Ishikawa (cell line): Measurements from ENCODE around the gene CEACAM6.

Experiments
- CEBPB ChIP-seq: IDR thresholded peaks from 2 replicates; pipeline ENCODE4 v1.6.1; 2012
- CREB1 ChIP-seq: IDR thresholded peaks from 2 replicates; pipeline ENCODE4 v1.6.1; 2012; ENCODE audit warnings: low read depth
- EGR1 ChIP-seq: IDR thresholded peaks from 2 replicates; pipeline ENCODE4 v1.6.1; 2012
- EP300 ChIP-seq: IDR thresholded peaks from 2 replicates; pipeline ENCODE4 v1.6.1; 2012; ENCODE audit warnings: borderline replicate concordance
- FOXM1 ChIP-seq: IDR thresholded peaks from 2 replicates; pipeline ENCODE4 v1.6.1; 2012; ENCODE audit warnings: low read depth, borderline replicate concordance
- NFIC ChIP-seq: IDR thresholded peaks from 2 replicates; pipeline ENCODE4 v1.6.1; 2012
- RAD21 ChIP-seq: IDR thresholded peaks from 2 replicates; pipeline ENCODE4 v1.6.1; 2012; ENCODE audit warnings: low read depth
- TAF1 ChIP-seq: IDR thresholded peaks from 2 replicates; pipeline ENCODE4 v1.6.1; 2012; ENCODE audit warnings: low read depth, mild to moderate bottlenecking
- TCF12 ChIP-seq: IDR thresholded peaks from 2 replicates; pipeline ENCODE4 v1.6.1; 2012; ENCODE audit warnings: low read depth
- TEAD4 ChIP-seq: IDR thresholded peaks from 2 replicates; pipeline ENCODE4 v1.6.1; 2012
- YY1 ChIP-seq: IDR thresholded peaks from 2 replicates; pipeline ENCODE4 v1.6.1; 2012; ENCODE audit warnings: low read depth
- ZBTB7A ChIP-seq: IDR thresholded peaks from 2 replicates; pipeline ENCODE4 v1.6.1; 2012; ENCODE audit warnings: low read depth
- TF ChIP-seq, protein P1 (sequence below): IDR thresholded peaks from 2 replicates; pipeline ENCODE4 v1.6.1; 2012; ENCODE audit warnings: low read depth, mild to moderate bottlenecking
- TF ChIP-seq, protein P2 (sequence below): IDR thresholded peaks from 2 replicates; pipeline ENCODE4 v1.6.1; 2012
- TF ChIP-seq, protein P3 (sequence below): IDR thresholded peaks from 2 replicates; pipeline ENCODE4 v1.6.1; 2012

CEACAM6 gene

DNA sequence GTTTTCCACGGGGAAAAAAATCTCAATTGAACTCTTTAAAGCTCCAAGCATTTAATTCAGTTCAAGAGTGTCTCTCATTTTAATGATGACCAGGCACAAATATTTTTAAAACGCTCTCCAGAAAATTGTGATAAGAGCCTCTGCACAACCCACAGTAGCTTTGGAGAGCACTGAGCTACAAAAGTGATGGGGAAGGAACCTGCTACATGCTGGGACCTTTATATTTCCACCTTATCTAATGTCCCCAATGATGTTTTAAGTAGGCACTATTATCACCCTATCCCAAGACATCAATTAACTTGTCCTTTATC lies 14.1 kb upstream of the CEACAM6 start:
- TF ChIP-seq EGR1 (no peak), YY1 (no peak), CEBPB (no peak), TEAD4 (no peak)
- TF ChIP-seq, protein P1, sequence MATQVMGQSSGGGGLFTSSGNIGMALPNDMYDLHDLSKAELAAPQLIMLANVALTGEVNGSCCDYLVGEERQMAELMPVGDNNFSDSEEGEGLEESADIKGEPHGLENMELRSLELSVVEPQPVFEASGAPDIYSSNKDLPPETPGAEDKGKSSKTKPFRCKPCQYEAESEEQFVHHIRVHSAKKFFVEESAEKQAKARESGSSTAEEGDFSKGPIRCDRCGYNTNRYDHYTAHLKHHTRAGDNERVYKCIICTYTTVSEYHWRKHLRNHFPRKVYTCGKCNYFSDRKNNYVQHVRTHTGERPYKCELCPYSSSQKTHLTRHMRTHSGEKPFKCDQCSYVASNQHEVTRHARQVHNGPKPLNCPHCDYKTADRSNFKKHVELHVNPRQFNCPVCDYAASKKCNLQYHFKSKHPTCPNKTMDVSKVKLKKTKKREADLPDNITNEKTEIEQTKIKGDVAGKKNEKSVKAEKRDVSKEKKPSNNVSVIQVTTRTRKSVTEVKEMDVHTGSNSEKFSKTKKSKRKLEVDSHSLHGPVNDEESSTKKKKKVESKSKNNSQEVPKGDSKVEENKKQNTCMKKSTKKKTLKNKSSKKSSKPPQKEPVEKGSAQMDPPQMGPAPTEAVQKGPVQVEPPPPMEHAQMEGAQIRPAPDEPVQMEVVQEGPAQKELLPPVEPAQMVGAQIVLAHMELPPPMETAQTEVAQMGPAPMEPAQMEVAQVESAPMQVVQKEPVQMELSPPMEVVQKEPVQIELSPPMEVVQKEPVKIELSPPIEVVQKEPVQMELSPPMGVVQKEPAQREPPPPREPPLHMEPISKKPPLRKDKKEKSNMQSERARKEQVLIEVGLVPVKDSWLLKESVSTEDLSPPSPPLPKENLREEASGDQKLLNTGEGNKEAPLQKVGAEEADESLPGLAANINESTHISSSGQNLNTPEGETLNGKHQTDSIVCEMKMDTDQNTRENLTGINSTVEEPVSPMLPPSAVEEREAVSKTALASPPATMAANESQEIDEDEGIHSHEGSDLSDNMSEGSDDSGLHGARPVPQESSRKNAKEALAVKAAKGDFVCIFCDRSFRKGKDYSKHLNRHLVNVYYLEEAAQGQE: no peak
- TF ChIP-seq, protein P2, sequence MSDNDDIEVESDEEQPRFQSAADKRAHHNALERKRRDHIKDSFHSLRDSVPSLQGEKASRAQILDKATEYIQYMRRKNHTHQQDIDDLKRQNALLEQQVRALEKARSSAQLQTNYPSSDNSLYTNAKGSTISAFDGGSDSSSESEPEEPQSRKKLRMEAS: no peak

DNA sequence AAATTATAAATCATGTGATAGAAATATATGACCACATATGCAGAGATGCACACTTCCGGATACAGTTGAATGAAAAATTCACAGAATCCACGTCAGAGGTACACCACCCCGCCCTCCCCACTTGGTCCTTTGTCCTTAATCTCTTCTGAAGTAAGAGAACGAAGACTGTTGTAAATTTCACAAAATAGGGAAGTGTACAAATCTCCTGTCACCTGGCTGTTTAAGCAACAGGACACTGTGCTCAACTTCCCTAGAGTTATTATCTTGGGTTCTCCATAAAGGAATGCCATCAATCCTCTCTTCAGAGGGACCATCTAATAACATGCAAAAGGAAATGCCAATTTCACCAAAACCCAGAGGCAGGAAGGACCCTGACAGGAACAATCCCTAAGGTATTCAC lies 10.5 kb upstream of the CEACAM6 start:
- TF ChIP-seq TCF12: no peak
- TF ChIP-seq, protein P2: no peak
- TF ChIP-seq CREB1: no peak
- TF ChIP-seq ZBTB7A: no peak
- TF ChIP-seq EP300: no peak
- no peak for TF ChIP-seq TAF1
- no peak for TF ChIP-seq EGR1
- no peak for TF ChIP-seq YY1
- TF ChIP-seq, protein P3, sequence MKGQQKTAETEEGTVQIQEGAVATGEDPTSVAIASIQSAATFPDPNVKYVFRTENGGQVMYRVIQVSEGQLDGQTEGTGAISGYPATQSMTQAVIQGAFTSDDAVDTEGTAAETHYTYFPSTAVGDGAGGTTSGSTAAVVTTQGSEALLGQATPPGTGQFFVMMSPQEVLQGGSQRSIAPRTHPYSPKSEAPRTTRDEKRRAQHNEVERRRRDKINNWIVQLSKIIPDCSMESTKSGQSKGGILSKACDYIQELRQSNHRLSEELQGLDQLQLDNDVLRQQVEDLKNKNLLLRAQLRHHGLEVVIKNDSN: no peak
- no peak for TF ChIP-seq RAD21
- no peak for TF ChIP-seq FOXM1
- no peak for TF ChIP-seq TEAD4
- no peak for TF ChIP-seq CEBPB
- TF ChIP-seq NFIC: no peak
- TF ChIP-seq, protein P1: no peak

DNA sequence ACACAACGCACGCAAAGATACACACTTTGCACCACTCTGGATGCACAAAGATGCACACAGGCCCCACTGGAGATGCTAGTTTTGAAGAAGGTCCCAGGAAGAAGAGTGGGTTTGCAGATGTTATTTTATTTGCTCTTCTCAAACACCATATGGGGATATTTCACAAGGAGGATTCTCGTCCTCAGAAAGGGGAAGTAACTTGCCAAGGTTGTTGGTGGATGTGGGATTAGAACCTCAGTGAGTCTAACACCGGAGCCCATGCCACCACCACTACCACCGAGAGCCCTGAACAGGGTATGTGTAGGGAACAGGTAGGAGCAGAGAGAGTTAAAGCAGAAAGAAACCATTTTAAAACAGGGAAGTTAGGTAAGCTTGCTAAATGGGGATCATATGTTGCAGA lies 9.6 kb upstream of the CEACAM6 start:
- TF ChIP-seq EGR1: no peak
- no peak for TF ChIP-seq FOXM1
- no peak for TF ChIP-seq ZBTB7A
- TF ChIP-seq EP300: no peak
- no peak for TF ChIP-seq RAD21
- TF ChIP-seq CREB1: no peak
- TF ChIP-seq, protein P1: no peak
- TF ChIP-seq CEBPB: no peak
- TF ChIP-seq NFIC: no peak
- TF ChIP-seq TAF1: no peak
- TF ChIP-seq, protein P2: no peak
- no peak for TF ChIP-seq TEAD4
- no peak for TF ChIP-seq YY1
- TF ChIP-seq, protein P3: no peak

DNA sequence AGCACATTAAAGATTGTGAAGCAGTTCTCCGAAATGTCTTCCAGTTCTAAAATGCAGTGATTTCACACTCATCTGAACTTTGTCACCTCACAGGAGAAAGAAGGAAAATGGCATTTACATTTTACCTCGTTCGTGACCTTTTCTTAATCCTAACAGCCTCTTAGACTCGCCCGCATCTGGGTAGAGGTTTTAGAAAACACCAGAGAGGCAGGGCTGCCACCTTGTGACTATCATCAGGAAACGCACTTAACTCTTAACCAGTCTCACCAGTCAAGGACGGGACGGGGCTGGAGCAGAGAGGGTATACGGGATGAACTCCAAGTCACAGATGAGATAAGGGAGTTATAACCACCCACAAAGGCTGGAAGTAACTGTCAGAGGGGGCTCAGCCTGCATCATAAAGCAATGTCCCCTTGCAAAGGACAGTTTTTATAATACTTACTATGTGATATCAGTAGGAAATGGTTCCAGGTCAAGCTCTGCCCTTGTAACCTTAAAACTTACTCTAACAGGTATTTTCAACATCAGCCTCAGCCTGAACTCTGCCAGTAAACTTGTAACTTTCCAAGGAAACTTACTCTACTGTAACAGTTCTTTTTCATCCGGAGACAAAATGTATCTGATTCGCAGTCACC lies 8.6 kb upstream of the CEACAM6 start:
- peak; percentile 64 for TF ChIP-seq RAD21
- TF ChIP-seq ZBTB7A: no peak

DNA sequence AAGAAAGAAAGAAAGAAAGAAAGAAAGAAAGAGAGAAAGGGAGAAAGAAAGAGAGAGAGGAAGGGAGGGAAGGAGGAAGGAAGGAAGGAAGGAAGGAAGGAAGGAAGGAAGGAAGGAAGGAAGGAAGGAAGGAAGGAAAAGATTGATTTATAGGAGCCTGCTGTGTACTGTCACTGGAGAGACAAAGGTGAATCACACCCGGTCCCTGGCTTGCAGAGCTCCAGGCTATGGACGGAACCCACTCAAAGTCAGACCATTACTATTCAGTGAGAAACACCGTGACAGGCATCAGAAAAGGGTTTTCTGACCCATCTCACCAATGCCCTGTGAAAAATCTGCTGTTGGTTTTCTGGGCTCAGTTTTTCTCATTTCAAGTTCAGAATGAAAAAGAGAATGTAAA lies 7.3 kb upstream of the CEACAM6 start:
- TF ChIP-seq TCF12 (no peak), NFIC (no peak), YY1 (no peak), RAD21 (no peak), TAF1 (no peak), CEBPB (no peak), CREB1 (no peak), TEAD4 (no peak), FOXM1 (no peak), EGR1 (no peak), ZBTB7A (no peak)
- TF ChIP-seq, protein P3: no peak
- TF ChIP-seq, protein P2: no peak
